Measurements from ENCODE around the gene OR7G1.

The OR7G1 gene, protein sequence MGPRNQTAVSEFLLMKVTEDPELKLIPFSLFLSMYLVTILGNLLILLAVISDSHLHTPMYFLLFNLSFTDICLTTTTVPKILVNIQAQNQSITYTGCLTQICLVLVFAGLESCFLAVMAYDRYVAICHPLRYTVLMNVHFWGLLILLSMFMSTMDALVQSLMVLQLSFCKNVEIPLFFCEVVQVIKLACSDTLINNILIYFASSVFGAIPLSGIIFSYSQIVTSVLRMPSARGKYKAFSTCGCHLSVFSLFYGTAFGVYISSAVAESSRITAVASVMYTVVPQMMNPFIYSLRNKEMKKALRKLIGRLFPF

DNA sequence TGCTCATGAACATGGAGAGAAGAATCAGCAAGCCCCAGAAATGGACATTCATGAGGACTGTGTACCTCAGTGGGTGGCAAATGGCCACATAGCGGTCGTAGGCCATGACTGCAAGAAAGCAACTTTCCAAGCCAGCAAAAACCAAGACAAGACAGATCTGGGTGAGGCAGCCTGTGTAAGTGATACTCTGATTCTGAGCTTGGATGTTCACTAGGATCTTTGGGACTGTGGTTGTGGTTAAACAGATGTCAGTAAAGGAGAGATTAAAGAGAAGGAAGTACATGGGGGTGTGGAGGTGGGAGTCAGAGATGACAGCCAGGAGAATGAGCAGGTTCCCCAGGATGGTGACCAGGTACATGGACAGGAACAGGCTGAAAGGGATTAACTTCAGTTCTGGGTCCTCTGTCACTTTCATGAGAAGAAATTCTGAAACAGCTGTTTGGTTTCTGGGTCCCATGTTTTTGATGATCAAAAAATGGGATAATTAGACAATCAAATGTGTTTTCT lies at the start of gene OR7G1:
OR7G1 (minus strand) TSS at position 457 of the 507 bp plus-strand sequence; CDS start at position 457, 0 bp downstream.
- DNase-seq: no peak

DNA sequence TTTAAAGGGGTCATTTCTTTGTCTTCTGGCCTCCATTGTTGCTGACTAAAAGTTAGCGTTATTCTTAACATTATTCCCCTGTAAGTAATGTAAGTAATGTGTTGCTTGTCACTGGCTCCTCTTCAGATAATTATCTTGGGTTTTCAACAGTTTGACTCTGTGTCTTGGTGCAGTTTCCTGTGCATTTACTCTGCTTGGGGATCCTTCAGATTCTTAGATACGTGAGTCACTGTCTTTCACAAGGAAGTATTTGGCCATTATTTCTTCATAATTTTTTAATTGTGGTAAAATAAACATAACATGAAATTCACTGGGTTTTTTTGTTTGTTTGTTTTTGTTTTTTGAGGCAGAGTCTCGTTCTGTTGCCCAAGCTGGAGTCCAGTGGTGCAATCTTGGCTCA lies 49.7 kb upstream of the OR7G1 start:
- no peak for DNase-seq

DNA sequence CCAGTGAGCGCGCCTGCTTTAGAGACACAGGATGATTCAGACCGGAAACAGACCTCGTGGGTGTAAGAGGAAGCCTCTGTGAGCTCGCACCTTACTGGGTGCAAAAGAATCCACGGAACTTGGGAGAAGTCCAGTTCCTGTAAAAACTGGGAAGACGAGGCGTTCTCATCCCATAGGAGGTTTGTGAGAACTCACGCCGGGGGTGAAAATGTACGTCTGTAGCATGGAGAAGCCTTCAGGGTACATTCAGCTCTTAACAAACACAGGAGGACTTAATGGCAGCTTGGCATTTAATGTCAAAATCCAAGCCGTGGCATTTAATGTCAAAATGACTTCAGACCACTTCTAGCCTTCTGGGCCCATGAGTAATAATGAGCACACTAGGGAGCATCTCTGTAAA lies 45.9 kb upstream of the OR7G1 start:
- no peak for DNase-seq

DNA sequence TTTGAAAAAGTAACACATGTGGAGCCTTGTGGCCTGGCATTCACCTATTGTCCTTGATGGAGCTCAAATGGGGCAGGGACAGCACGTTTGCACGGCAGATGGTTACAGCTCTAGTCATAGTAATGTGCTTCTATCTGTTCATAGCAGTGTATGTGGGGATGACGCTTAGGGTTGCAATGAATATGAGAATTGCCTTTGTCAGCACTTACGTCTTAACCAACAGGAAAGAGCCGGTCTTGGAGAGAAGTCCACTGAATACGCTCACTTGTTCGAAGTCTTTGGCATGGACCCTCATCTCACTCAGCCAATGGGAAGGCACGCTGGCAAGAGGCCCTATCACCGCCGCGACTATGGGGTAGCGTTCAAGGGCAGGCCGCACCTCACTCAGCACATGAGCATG lies 44.3 kb upstream of the OR7G1 start:
- no peak for DNase-seq

DNA sequence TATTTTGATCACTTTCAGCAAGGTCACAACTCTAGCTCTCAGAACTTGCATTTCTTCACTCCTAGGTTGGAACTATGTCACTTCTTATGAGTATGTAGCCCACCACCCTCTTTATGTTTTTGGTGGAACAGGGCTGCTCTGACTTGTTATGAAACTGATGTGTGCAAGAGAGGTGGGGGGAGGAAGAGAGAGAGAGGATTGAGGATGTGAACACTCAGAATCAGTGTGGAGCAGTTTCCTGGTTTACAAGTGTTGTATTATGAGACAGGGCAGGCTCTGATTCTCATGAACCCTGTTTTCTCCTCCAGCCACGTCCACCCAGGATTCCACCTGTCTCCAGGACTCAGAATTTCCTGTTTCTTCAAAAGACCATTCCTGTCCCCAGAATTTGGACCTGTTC lies 40.7 kb upstream of the OR7G1 start:
- DNase-seq: no peak

DNA sequence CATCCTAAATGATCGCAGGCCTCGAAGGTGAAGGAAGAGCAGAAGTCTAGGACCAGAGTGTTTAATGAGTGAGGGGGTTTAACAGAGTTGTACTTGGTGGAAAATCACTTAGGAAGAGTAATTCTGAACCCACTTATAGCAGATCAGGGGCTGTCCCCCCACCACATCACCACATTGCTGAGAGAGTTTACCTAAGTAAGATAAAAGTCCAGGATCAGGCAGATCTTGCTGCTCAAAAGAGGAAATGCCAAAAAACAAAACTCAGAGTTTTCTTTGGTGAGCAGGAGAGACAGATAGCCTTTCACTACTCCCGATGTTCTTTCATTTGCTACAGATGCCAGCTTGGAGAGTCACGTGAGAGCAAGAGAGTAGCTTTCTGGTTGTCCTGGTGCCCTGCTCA lies 40.0 kb upstream of the OR7G1 start:
- no peak for DNase-seq

DNA sequence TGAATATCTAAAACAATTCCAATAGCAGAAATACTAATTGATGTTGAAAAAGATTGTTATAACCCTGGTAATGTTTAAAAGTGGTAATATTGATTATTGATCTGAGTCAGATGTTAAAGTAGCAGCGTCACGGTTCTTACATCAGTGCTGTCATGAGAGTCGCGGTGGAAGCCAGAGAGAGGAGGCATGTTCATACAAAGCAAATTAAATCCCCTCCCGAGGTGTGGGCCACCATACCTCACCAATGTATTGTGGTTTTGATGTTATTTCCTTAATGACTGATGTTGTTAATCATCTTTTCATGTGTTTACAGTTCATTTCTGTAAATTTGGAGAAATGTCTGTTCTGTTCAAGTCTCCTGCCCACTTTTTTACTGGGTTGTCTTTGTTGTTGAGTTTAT lies 35.8 kb upstream of the OR7G1 start:
- no peak for DNase-seq

DNA sequence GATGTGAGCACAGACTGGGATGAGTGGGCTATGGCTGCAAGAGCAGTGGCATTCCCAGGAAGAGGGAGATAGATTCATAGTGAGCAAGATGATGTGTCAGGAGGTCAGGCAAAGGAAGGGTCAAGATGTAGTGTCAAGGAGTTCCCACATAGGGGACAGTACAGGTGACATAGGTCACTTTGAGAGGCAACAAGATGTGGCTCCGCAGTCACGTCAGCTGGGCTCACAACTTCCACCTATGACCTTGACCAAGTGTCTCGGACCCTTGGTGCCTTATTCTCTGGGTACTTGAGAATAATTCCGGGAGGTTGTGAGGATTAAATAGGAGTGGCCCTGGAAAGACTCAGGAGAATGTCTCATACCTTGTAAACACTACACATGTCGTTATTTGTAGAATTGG lies 35.1 kb upstream of the OR7G1 start:
- DNase-seq: no peak

DNA sequence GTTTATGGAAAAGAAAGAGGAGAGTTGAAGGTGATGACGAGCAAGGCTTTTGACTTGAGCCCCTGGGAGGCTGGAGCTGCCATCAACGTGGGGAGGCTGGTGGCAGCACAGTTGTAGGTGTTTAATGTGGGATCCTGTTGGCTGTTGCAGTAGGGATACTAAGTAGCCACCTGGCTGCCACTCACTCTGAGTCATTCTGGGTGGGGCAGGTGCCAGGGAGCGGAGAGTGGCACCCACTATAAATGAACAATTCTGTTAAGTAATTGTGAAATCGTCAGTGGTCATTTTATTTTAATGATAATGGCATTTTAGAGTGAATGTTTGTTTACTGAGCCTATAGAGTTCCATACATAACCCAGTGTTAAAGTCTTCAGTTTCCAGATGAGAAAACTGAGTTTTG lies 34.4 kb upstream of the OR7G1 start:
- no peak for DNase-seq

DNA sequence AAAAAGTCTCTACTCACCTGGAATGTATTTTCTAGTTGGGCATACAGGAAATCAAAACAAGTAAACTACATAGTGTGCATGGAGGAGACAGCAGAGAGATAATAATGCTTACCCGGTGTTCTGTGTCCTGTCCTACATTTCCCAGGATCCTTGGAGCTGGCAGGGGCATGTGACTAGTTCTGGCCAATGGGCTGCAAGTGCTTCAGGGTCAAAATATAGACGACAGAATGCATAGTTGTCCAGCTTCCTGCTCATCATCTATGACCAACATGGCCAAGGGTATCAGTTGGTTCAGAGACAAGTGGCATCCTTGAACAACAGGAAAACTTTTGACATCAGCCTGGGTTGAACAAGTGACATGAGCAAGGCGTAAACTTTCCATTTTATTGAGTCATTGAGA lies 33.1 kb upstream of the OR7G1 start:
- DNase-seq: no peak

DNA sequence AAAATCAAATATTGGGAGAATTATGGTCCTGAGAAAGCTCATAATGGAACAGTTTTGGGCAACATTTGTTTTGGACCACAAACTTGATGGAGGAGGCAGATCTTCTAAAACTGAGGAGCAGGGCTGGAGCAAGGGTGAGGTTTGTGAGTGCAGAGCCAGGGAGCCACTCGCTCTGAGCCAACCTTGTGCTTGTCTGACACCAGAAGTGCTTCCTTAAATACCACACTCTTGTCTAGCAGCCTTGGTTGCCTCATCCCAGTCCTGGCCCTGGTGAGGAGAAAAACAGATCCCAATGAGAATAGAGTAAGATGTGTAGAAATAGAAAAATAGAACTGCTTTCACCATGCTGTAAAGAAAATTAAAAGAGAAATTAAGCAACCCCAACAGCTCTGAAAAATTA lies 31.3 kb upstream of the OR7G1 start:
- DNase-seq: no peak

DNA sequence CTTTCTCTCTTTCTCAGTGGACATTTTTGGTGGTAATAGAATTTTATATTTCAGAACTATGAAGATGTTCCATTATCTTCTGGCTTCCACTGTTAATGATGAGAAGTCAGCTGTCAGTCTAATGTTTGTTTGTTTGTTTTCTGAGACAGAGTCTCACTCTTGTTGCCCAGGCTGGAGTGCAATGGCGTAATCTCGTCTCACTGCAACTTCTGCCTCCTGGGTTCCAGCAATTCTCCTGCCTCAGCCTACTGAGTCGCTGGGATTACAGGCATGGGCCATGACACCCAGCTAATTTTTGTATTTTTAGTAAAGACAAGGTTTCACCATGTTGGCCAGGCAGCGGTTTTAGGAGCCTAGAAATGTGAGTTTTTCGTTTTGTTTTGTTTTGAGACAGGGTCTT lies 29.4 kb upstream of the OR7G1 start:
- DNase-seq: peak; percentile 15

DNA sequence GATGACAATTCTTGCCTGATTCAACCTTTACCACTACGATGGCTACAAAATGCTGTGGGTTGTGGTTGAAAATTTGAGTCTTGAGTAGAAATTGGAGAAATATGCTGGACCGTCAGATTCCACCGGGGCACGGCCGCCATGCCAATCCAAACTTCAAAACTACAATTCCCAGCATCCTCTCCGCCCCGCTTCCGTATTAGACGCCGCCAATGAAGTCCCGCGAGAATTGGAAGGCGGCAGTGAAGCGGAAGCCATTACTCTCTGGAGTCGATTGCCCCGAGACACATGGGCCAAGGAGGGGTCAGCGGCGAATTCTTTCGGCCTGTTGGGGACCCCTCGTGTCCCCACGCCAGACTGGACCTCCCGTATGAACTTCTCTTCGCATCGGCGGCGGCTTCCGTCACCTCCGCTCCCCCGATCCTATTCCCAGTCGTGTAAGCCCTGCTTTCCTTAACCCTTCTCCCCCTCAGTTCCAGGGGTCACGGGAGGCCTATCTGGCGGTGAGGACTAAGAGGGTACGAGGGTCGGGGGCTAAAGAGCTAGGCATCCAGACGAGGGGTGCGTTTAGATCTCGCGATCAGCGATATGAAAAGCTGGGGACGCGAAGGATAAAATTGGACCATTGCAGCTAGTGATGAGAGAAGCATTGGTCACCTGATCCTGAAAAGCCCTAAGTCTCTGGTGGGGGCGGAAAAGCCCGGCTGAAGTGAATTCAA lies 24.8 kb upstream of the OR7G1 start, which contains the start of gene ZNF317:
ZNF317 (plus strand) TSS at position 239 of the 716 bp plus-strand sequence. CDS start 15,620 bp downstream, outside the sequence.
- peak; percentile 97 for DNase-seq

DNA sequence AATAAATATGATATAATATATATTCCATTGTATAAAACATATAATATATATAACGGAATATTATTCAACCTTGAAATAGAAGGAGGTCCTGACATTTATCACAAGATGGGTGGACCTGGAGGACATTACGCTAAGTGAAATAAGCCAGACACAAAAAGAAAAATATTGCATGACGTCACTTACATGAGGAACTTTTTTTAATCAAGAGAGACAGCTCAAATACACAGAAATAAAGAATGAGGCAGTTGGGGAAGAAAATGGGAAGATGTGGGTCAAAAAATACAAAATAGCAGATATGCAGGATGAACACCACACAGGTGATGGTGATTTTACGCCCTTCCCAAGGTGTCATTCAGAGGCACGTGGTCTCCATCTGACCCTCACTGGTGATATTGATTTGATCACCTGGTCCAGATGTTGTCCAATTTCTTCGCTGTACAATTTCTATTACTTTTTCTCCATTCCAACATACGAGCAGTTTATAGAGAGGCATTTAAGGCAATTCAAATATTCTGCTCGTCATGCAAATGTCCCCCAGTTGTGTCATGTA lies 24.1 kb upstream of the OR7G1 start:
- no peak for DNase-seq

DNA sequence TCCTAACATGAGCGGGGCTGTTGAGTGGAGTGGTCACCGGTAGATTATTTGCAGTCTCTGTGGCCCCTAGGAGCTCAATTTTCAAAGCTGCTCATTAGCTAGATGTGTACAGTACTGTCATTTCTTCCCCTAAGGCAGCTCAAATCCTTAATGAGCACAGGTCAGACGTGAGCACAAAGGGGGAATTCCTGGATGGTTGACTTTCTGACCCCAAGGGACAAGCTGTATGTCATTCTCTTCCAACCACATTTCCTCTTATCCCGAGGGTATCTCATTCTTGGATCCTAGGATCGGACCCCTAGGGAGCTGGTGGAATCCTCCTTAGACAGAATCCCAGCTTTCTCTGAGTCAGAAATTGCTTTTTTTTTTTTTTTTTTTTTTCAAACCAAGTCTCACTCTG lies 16.9 kb upstream of the OR7G1 start:
- no peak for DNase-seq

DNA sequence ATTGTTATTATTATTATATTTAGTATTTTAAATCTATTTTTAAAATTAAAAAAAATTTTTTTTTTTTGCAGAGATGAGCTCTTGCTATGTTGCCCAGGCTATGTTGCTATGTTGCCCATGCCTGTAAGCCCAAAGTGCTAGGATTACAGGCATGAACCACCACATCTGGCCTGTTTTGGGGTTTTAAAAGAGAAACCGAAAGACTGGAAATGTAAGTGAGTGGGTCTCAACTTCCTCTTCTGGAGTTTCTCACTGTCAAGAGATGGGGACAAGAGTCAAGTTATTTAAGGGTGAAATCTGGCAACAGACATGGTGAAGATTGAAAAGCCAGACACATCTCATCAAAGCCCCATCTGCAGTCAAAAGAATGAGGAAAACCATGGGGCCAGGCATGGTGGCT lies 15.4 kb upstream of the OR7G1 start:
- DNase-seq: peak; percentile 73

DNA sequence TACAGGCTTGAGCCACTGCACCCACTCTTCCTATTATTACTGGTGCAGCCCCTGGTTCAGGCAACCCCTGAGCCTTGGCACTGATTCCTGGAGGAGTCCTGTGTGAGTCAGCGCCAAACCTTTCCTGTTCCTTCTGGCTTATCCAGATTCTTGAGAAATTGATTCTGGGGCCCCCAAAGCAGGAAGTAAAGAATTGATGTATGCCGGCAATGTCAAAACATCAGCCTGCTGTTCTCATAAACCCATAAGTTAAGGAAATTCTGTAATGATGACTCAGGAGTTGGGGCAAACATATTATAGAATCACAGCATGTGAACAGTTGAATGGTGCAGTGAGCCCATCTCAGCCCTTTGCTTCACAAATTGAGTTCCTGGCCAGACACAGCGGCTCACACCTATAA lies 12.6 kb upstream of the OR7G1 start:
- peak; percentile 73 for DNase-seq

DNA sequence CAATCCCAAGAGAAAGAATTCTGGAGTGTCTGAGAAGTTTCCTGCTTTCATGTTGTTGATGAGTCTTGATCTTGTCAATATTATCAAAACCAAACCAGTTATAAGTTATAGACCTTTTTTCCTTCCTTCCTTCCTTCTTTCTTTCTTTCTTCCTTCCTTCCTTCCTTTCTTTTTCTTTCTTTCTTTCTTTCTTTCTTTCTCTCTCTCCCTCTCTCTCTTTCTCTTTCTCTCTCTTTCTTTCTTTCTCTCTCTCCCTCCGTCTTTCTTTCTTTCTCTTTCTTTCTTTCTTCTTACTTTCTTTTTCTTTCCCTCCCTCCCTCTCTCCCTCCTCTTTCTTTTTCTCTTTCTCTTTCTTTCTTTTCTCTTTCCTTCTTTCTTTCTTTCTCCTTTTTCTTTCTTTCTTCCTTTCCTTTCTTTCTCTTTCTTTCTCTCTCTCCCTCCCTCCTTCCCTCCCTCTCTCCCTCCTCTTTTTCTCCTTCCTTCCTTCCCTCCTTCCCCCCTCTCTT lies 11.4 kb upstream of the OR7G1 start, which contains the start of gene OR7G3:
OR7G3 (minus strand) TSS at position 51 of the 506 bp plus-strand sequence; CDS start at position 51, 0 bp downstream.
- DNase-seq: no peak

DNA sequence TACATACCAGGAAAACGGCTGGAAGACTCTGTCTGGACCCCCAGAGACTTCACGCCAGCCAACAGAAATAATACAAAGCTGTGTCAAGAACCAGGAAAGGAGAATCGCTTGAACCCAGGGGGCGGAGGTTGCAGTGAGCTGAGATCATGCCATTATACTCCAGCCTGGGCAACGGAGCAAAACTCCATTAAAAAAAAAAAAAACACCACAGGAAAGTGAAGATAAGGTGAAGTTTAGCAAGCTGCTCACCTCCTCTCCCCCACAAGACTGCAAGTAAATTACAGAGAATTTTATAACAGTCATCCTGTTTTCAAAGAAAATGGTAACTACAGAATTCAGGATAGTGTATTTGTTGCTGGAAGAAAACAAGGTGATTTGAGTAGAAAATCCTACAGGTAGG lies 984 bp upstream of the OR7G1 start:
- DNase-seq: no peak

DNA sequence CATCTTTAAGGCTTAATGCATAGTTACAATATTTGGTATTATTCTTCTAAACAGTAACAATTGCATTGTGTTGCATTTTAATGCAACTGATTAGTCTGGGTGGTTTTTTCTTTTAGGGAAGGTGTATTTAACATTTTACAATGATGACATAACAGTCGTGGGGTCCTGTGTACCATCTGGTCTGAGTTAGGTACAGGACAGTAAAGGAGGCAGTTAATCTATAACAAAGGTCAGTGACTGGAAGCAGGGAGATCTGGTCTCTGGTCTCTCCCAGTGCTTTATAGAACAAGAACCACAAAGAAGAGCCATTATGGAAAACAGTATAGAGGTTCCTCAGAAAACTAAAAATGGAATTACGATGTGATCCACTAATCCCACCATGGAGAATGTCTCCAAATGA lies 5.6 kb downstream of the OR7G1 start:
- no peak for DNase-seq

DNA sequence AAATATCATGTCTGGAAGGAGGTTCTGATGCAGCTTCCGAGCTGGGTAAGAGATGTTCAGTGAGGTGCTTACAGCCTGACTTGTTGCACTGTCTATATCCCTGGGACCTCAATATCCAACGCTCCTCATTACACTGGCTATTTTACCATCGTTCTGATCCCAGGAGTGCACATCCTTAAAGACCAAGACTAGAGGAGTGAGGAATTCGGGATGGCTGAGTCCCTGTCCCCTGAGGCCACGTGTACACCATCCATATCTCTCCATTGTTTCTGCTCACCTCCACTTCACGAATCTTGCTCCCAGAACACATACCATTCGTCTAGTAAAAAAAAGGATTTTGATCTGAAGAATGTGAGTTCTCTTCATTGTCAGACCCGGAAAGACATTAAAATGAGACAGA lies 8.2 kb downstream of the OR7G1 start, which contains the start of gene OR7G2:
OR7G2 (minus strand) TSS at position 101 of the 400 bp plus-strand sequence. CDS start 4,232 bp downstream, outside the sequence.
- no peak for DNase-seq

DNA sequence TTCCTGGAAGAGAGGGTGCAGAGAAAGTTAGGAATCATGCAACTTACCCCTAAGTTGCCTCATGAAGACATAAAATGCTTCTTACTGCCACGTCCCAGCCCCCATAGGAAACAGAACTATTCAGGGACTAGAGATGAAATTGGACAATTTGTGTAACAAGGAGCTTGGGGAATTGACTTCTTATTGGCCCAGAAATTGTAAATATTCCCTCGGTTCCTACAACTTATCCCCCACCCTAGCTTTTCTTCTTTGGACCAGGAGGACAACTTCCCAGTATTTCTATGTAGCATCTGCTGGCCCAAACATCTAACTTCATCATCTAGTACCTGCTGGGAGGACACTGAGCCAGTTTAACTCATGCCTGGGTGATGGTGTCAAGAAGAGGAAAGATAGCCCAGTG lies 28.8 kb downstream of the OR7G1 start, which contains the start of gene OR1M1:
OR1M1 (plus strand) TSS at position 301 of the 400 bp plus-strand sequence. CDS start 6,184 bp downstream, outside the sequence.
- no peak for DNase-seq

DNA sequence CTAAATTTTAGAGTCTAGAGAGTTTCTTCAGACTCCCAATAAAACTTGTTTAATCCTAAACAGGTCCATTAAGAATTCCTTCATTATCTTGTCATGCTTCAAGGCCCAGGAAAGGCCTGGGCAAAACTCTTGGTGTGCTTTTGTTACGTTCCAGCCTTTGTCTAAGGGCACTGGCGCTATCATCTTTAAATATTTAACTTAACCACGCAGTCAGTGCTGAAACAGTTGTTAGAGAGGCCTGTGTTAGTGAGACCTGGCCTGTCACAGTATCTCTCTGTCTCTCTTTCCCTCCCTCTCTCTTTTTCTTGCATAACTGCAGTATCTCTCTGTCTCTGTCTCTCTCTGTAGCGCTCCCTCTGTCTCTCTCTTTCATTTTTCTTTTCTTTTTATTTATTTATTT lies 36.9 kb downstream of the OR7G1 start:
- no peak for DNase-seq
